Loucy (cell line): ENCODE measurements around the gene ARMH4.
A peak's percentile ranks its signal among the peaks of the same experiment; 100 is the strongest.

Experiments
- H2AFZ ChIP-seq: fragments of 200-600 bp; sonication (generic); 2 replicates; pipeline ENCODE4 v1.6.0; 2016; ENCODE audit warnings: antibody characterized with exemption, mild to moderate bottlenecking, low read length, moderate library complexity
- H3F3A ChIP-seq: fragments of 200-600 bp; 2 replicates; pipeline ENCODE4 v1.6.0; 2016; ENCODE audit warnings: antibody characterized with exemption, low read depth, mild to moderate bottlenecking
- H3K27me3 ChIP-seq: fragments of 200-600 bp; sonication (generic); 2 replicates; pipeline ENCODE4 v1.6.1; 2014; ENCODE audit warnings: low read length, mild to moderate bottlenecking; ENCODE audit not compliant: insufficient read depth, poor library complexity, severe bottlenecking
- H3K36me3 ChIP-seq: fragments of 200-600 bp; sonication (generic); 2 replicates; pipeline ENCODE4 v1.6.1; 2016; ENCODE audit warnings: low read length; ENCODE audit not compliant: insufficient read depth
- H3K4me1 ChIP-seq: fragments of 200-600 bp; sonication (generic); 2 replicates; pipeline ENCODE4 v1.5.1; 2014; ENCODE audit warnings: low read length, mild to moderate bottlenecking; ENCODE audit not compliant: insufficient read depth, poor library complexity, severe bottlenecking
- H3K4me2 ChIP-seq: fragments of 200-600 bp; sonication (generic); 2 replicates; pipeline ENCODE4 v1.6.0; 2014; ENCODE audit warnings: antibody characterized with exemption, low read length, low read depth, mild to moderate bottlenecking; ENCODE audit not compliant: poor library complexity, severe bottlenecking
- H3K4me3 ChIP-seq: fragments of 200-600 bp; sonication (generic); 2 replicates; pipeline ENCODE4 v1.5.1; 2014; ENCODE audit warnings: low read length, mild to moderate bottlenecking, mixed read lengths; ENCODE audit not compliant: poor library complexity, severe bottlenecking
- H3K79me2 ChIP-seq: fragments of 200-600 bp; sonication (generic); 2 replicates; pipeline ENCODE4 v1.6.1; 2014; ENCODE audit warnings: low read length; ENCODE audit not compliant: insufficient read depth
- H3K9ac ChIP-seq: fragments of 200-600 bp; sonication (generic); 2 replicates; pipeline ENCODE4 v1.6.0; 2014; ENCODE audit warnings: mild to moderate bottlenecking, low read depth, low read length, moderate library complexity; ENCODE audit not compliant: poor library complexity, severe bottlenecking
- H3K9me2 ChIP-seq: fragments of 200-600 bp; sonication (generic); replicated peaks from 2 replicates; pipeline ENCODE4 v1.6.1; 2016; ENCODE audit warnings: low read depth, low read length, mixed read lengths
- H3K9me3 ChIP-seq: fragments of 200-600 bp; sonication (generic); 2 replicates; pipeline ENCODE4 v1.6.1; 2014; ENCODE audit warnings: mild to moderate bottlenecking, antibody characterized with exemption, low read length, low read depth; ENCODE audit not compliant: insufficient read depth
- H4K20me1 ChIP-seq: fragments of 200-600 bp; sonication (generic); 2 replicates; pipeline ENCODE4 v1.6.0; 2014; ENCODE audit warnings: antibody characterized with exemption, low read length, mild to moderate bottlenecking; ENCODE audit not compliant: insufficient read depth, poor library complexity, severe bottlenecking
- EZH2phosphoT487 ChIP-seq: fragments of 200-600 bp; IDR thresholded peaks from 2 replicates; pipeline ENCODE4 v1.6.1; 2018; ENCODE audit warnings: antibody characterized with exemption, mild to moderate bottlenecking, moderate library complexity, borderline replicate concordance
- TF ChIP-seq, protein P1 (sequence below): fragments of 200-600 bp; sonication (generic); conservative IDR thresholded peaks from 2 replicates; pipeline ENCODE4 v1.5.1; 2014; ENCODE audit warnings: mild to moderate bottlenecking, antibody characterized with exemption, low read length

ARMH4 gene

DNA sequence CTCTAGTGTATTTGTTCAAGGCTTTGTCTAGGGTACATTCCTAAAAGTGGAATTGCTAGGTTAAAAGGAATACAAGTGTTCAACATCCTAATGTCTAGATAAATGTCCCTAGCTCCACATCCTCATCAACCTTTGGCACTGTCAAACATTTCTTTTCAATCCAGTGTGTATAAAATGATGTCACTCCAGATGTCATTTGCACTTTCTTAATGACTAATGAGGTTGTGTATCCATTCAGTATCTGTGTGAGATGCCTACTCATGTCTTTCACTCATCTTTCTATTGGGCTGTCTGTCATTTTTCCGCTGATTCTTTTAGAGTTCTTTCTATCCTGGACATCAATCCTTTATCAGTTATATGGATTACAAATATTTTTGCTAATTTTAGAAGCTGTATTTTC, 43.3 kb downstream of the ARMH4 start:
- H3K9me2 ChIP-seq: no peaks in the 10 kb centered on the region
- TF ChIP-seq, protein P1, sequence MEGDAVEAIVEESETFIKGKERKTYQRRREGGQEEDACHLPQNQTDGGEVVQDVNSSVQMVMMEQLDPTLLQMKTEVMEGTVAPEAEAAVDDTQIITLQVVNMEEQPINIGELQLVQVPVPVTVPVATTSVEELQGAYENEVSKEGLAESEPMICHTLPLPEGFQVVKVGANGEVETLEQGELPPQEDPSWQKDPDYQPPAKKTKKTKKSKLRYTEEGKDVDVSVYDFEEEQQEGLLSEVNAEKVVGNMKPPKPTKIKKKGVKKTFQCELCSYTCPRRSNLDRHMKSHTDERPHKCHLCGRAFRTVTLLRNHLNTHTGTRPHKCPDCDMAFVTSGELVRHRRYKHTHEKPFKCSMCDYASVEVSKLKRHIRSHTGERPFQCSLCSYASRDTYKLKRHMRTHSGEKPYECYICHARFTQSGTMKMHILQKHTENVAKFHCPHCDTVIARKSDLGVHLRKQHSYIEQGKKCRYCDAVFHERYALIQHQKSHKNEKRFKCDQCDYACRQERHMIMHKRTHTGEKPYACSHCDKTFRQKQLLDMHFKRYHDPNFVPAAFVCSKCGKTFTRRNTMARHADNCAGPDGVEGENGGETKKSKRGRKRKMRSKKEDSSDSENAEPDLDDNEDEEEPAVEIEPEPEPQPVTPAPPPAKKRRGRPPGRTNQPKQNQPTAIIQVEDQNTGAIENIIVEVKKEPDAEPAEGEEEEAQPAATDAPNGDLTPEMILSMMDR: no peak
- TF ChIP-seq EZH2phosphoT487: no peak
- H3K4me1 ChIP-seq: no peaks in the 10 kb centered on the region
- no peaks in the 10 kb centered on the region for H3K9me3 ChIP-seq
- no peaks in the 10 kb centered on the region for H3K79me2 ChIP-seq
- H2AFZ ChIP-seq: no peak overlapping the region
- H3K27me3 ChIP-seq: no peaks in the 10 kb centered on the region
- no peak overlapping the region for H3K4me3 ChIP-seq
- H3K9ac ChIP-seq: no peak overlapping the region
- no peaks in the 10 kb centered on the region for H3F3A ChIP-seq
- no peak overlapping the region for H3K4me2 ChIP-seq
- no peaks in the 10 kb centered on the region for H4K20me1 ChIP-seq
- H3K36me3 ChIP-seq: no peaks in the 10 kb centered on the region

DNA sequence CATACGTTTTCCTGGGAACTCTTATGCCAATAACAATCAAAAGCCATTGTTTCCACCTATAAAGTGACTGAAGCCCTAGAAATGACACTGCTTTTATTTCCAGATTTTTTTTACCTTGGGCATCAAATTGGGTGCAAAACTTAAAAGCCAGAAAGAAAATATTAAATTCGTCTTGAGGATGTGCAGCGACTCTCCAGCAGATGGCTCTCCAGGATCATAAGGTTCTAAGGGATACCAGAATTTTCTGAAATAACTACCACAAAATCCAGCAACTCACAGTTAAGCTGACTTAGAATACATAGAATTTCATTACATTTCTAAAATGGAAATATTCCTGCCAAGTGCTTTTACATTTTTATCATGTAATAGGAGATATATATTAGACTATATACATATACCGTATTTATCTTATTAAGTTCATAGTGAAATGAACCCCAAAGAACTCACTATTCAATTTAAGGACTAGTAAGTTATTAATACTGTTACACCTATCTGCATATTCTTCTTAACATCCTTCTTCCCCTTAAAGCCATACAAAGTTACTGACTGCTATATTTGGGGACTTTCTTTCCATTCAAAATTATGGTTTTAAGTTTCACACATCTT, 44.0 kb downstream of the ARMH4 start:
- no peaks in the 10 kb centered on the region for H3K4me1 ChIP-seq
- TF ChIP-seq EZH2phosphoT487: no peak
- TF ChIP-seq, protein P1: peak; percentile 86
- no peaks in the 10 kb centered on the region for H3K9me3 ChIP-seq
- H3K4me3 ChIP-seq: no peak overlapping the region
- H2AFZ ChIP-seq: no peak overlapping the region
- no peak overlapping the region for H3K9ac ChIP-seq
- H3K79me2 ChIP-seq: no peaks in the 10 kb centered on the region
- no peak overlapping the region for H3K4me2 ChIP-seq
- no peaks in the 10 kb centered on the region for H3F3A ChIP-seq
- no peaks in the 10 kb centered on the region for H3K9me2 ChIP-seq
- H3K36me3 ChIP-seq: no peaks in the 10 kb centered on the region
- no peaks in the 10 kb centered on the region for H3K27me3 ChIP-seq
- H4K20me1 ChIP-seq: no peaks in the 10 kb centered on the region

DNA sequence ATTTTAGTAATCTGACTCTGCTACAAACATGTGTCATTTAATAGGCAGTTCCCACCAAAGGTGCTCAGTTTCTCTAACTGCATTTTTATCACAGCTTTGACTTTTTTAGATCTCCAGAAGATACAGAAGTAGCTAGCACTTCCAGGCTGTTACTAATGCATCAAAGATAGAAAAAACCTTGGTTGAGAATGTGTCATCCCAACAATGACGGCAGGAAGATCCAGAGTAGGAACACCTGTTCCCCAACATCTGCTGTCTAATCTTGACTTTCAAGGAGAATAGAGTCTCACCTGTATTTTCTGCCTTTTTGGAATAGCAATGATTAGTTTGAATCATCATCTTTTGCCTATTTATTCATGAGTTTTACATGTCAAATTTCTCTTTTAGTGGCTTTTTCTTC, 45.0 kb downstream of the ARMH4 start:
- H3K4me3 ChIP-seq: no peak overlapping the region
- H4K20me1 ChIP-seq: no peaks in the 10 kb centered on the region
- TF ChIP-seq, protein P1: no peak
- TF ChIP-seq EZH2phosphoT487: no peak
- H3F3A ChIP-seq: no peaks in the 10 kb centered on the region
- H3K4me1 ChIP-seq: no peaks in the 10 kb centered on the region
- H3K36me3 ChIP-seq: no peaks in the 10 kb centered on the region
- H3K9me3 ChIP-seq: no peaks in the 10 kb centered on the region
- no peaks in the 10 kb centered on the region for H3K27me3 ChIP-seq
- H3K79me2 ChIP-seq: no peaks in the 10 kb centered on the region
- H3K4me2 ChIP-seq: no peak overlapping the region
- no peak overlapping the region for H2AFZ ChIP-seq
- H3K9ac ChIP-seq: no peak overlapping the region
- H3K9me2 ChIP-seq: no peaks in the 10 kb centered on the region
